ENCODE data around the gene JAG1.

The JAG1 gene

DNA sequence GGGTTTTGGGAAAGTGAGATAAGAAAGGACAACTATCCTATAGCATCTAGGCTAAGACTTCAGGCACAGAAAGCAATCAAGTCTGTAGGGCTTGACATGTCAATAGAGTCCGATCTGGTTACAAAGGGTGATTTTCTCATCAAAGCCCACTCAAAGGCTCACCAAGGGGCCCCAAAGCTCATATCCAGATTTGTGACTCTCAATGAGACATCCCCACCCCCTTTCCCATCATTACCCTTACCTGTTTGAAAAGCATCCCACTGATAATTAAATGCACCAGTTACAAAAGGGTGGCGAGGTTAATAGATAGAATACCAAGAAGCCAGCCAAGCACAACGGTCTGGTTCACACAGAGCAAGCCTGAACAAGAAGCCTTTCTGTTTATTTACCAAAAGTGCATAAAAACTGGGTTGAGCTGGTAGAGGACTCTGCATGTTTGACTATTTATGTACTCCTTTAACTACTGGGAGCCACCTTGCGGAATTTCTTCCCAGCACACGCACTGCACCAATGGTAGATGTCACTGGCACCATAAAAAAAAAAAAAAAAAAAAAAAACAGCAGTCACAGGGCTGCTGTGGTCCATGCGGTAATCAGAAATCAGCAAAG, 6.1 kb downstream of the JAG1 start:
- no peak for DNase-seq (ENCODE audit: low spot score)

DNA sequence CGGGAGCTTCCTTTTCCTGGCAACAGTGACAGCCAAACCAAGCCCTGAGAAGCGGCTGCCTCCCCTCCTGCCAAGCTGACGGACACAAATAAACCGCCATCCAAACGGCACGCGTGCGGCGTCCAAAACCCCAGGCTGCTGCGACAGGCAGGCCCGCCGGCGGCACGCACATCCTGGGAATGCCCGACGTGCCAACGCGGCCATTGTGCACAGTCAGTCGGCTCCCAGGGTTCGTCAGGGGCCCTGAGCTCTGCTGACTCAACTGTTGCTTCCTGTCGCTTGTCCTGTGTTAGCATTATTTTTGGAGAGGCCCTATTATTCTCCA, 6.8 kb downstream of the JAG1 start:
- DNase-seq (ENCODE audit: low spot score): no peak

DNA sequence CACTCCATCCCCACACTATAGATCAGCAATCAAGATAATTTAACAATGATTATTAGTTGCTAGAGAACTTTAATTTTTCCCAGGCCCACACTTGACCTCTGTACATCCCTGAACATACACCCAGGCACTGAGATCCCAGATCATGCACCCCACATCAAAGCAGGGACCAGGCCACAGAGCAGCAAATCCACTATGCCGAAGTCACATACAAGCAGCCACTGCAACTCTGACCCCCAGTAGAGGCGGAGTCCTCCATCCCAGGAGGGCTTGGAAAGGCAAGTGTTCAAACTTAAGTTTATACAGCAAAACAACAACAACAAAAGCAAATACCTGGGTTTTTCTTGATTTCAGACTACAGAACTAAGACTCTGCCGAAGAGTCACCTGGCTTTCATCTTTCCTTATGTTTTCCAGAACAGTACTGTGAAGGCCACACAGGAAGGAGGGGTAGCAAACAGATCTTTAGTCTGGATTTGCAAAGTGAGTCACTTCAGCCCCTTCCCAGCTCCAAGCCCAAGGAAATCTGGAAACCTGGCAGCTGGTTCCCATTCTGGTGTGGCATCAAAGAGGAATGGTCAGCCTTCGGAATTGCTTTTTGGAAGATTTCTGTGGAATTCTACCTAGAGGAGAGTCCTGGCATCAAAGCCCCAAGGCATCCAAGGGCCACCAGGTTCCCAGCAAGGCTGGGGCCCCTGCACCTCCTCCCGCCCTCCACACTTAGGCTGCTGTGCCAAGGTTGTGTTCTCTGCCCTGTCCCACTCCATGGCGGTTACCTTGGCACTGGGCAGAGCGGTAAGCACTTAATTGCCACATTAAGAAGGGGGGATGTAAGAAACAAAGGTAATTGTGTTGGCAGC, 7.3 kb downstream of the JAG1 start:
- DNase-seq (ENCODE audit: low spot score): no peak

DNA sequence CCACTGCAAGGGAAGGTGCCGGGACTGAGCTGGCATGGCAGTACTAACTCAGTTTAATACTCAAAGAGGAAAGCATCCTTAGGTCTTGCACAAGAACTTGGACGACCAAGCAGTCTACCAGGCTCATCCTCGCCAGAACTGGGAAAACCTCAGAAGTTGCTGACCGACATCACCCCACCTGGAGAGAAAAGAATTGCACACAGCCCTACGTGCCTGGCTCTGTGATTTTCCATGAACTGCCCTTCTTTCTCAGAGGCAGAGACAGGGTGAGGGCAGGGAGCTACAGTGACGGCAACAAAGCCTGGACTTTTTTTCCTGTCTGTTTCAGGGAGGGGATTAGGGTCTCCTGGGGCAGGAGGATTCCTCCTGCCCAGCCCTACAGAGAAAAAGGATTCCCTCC, 8.0 kb downstream of the JAG1 start:
- no peak for DNase-seq (ENCODE audit: low spot score)

DNA sequence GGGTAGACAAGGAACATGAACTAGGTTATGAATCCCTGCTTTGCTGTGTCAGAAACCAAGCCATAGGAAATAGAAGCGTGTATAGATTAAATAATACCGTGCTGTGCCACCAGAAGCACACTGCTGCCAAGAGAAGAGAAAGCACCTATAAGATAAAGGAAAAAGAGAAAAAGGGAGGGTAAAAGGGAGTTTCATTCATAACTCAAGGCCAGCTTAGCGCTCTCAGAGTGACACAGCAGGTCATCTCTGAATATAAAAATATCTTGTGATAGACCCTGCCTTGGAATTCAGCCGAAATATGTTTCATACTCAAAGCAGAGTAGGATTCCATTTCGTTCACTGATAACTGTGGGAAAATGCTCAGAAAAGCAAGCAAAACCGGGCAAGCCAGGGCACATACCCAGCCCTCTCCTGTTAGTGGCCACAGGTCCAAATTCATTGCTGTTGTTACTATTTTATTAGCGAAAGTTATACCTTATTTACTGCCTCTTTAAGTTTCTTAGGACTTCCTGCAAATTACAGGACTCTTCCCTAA, 8.7 kb downstream of the JAG1 start:
- no peak for DNase-seq (ENCODE audit: low spot score)

DNA sequence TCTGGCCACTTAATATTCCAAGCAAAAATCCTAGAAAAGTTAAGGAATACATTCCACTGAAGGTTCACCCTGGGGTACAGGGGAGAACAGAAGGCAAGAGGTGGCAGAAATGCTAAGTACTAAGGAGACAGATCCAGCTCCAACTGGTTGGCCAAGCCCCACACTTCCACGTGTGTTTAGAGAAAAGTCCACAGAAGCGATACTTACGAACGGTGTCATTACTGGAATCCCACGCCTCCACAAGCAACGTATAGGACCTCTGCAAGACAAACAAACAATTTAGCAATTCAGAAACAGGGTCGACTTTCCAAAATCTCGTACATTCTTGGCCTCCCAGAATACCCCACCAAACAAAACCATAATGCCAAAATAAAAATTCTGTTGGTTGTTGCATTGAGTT, 10.0 kb downstream of the JAG1 start:
- DNase-seq (ENCODE audit: low spot score): no peak

DNA sequence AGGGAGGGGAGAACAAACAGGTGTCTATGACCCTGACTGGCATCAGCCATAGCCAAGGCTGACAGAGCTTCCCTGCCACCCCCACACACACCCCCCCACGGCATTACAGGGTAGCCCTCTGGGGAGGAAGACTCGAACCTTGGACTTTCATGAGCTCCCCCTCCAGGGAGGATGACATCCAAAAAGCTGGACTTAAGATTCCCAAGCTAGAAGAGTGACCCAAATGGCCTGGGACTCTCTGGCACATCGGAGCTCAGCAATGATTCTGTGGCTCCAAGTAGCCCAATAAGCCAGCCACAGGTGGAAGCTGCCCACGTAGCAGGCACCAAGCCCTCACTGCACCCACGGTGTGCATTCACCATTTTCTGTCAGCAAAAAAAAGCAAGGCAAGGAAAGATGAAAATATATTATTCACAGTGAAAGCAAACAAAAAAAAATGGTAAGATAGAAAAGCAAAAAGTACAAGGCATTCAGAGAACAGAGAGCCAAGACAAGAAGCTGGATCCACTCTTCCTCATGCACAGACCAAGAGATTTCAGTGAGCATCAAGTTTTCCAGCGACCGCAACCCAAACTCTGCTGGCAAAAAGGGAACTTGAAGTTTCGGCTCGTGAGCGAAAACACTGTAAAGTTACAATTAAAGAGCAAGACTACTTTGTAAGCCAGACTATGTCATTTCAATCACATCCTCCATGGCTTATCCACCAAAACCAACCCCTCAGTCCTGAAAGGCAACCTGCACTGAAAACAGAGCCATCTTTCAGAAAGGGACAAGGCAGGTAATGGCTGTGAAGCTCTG, 10.9 kb downstream of the JAG1 start:
- no peak for DNase-seq (ENCODE audit: low spot score)

DNA sequence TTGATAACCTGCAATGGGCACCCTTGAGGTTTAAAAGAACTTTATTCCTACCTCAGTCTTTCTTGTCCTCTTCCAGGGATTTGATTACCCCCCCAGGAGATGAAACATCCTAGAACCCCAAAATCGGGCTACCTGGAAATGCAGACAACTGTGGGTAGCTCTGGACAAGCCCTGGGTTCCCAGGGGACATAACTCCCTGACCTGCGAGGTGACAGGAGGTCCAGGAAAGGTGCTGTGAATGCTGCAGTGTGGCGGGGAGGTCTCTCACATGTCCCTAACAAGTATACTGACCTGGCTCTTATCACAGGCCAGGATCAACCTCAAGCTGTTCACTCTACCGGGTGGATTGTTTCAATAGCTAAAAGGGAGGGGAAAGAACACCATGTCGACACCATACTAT, 11.6 kb downstream of the JAG1 start:
- DNase-seq (ENCODE audit: low spot score): no peak

DNA sequence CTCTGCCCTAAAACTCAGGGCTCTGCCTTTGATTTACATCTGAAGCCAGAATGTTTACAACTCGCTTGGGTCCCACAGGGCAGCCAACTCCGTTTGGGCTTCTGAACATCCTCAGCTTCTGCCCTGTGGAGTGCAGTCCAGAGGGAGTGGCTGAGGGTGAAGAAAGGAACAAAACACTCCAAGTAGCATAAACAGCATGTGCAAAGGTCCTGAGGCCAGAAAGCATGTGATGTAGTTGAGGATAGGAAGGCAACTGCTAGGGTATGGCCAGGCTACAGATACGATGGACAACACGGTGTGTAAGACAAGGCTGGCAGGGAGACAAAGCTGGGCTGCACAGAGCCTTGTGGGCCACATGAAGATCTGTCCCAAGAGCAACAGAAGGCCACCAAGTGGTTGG, 12.5 kb downstream of the JAG1 start:
- no peak for DNase-seq (ENCODE audit: low spot score)

DNA sequence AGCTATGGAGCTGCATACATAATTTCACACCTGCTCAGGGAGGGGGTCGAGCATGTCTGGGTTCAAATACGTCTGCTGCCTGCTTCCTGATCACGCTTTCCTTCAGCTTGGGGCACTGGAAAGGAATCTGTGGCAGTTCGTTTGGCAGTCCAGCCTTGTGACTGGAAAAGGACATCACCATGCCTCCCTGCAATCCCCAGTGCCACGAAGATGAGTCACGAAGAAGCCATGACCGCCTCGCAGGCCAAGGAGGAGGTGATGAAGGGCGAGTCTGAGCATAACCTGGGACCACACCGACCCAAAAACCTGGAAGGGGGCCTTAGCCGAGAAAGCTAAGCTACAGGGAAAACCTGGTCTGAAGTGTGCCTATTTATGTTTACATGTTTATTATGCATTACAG, 13.1 kb downstream of the JAG1 start:
- no peak for DNase-seq (ENCODE audit: low spot score)

DNA sequence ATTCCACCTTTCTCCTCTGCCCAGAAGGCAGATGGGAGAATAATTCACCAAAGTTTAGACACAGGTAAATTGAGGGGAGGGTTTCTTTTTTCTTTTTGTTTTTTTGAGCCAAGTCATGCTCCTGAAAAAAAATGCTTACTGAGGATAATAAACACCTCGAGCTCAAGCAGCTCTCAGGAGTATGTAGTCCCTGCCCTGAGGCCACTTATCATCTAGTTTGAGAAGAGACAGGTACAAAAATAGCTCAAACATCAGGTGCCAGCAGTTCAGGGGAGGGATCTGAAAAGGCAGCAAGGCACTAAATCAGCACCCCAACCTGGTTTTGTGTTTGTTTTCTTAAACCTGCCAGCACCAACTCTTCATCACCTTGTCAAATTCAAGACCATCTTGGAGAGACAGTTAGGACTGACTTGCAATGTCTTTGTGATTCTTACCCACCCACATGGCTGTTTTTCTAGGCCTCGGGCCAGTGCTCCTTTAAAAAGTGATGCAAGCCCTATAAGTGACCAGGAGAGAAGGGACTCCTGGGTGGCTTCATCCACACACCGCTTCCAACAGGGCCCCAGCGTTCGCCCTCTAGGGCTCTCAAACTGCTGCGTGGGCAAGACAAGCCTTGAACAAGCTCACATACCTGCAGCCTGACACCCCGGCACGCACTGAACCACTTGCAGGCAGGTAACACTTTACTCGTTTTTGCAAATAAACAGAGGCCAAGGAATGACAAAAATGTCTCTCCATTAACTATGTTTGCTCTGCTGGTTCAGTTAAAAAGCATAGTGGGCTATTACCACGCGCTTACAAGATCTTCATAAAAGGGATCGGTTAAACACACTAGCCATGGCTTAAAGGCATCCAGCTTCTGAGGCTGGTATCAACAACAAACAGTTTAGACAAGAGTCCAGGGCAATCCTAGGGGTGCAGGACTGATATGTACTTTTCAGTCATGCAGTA, 13.9 kb downstream of the JAG1 start:
- no peak for DNase-seq (ENCODE audit: low spot score)

DNA sequence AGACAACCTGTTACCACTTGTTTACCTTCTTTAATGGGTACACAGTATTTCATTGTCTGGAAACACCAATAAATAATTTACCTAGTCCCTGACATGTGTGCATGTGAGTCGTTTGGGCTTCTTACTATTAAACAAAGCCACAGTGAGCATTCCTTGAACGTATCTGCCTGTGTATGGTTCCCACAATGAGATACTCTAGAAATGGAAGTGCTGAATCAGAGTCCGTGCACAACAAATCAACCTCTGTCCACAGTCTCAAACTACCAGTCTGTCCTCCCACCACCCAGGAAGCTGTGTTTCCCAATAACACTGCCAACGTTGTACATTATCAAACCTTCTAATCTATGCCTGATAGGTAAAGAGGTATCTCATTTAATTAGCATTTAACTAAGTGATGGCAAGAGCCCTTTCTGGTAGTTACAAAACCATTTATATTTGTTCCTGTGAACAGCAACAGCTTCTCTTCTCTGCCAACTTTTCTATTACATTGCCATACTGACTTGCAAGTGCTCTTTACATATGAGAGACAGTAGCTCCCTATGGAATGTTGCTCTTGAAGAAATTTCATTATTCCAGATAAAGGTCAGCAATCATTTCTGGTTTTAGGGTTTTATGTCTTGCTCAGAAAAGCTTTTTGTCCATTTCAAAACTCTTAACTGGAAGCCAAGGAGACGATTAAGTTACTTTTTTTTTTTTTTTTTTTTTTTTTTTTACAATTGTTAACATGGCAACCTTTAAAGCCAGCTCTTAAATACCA, 14.7 kb downstream of the JAG1 start:
- DNase-seq (ENCODE audit: low spot score): no peak

DNA sequence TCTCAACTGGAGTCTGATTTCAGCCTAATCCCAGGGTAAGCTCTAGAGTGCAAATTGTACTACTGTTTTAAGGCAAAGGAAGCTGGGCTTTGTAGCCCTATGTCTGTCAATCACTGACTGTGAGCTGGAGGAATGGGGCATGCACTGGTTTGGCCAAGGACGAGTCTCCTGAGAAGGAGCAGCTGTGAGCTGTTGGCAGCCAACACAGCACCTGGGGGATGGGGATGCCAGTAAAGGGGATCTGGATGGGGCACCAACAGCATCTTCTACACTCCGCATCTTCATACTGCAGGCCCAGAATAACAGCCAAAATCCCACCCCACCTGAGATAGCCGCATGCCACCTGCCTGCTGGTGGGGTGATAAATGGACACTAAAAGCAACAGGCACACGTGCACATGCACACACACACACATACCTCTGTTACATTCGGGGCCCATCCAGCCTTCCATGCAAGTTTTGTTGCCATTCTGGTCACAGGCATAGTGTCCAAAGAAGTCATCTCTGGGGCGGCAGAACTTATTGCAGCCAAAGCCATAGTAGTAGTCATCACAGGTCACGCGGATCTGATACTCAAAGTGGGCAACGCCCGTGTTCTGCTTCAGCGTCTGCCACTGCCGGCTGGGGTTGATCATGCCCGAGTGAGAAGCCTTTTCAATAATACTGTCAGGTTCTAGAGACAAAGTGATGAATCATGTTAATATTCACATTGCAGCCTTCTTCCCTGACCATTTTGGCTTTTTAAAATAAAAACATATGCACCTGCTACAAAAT, 15.6 kb downstream of the JAG1 start:
- DNase-seq (ENCODE audit: low spot score): no peak

DNA sequence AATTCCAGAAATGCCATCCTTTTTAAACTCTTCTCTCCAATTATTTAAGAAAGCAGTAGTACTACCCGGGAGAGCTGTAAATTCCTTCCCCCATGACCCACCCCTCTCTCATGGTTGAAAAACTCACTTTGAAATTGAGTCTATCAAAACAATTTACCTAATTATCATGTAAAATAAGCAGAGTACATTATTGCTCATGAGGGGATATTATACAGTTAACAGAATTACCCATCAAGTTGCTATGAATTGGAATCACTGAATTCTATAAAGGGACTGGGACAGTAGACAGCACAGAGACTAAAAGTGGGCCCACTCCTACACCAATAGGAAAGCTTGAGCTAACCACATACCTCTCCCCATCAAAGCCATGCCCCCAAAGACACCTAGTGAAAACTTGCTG, 16.3 kb downstream of the JAG1 start:
- no peak for DNase-seq (ENCODE audit: low spot score)

DNA sequence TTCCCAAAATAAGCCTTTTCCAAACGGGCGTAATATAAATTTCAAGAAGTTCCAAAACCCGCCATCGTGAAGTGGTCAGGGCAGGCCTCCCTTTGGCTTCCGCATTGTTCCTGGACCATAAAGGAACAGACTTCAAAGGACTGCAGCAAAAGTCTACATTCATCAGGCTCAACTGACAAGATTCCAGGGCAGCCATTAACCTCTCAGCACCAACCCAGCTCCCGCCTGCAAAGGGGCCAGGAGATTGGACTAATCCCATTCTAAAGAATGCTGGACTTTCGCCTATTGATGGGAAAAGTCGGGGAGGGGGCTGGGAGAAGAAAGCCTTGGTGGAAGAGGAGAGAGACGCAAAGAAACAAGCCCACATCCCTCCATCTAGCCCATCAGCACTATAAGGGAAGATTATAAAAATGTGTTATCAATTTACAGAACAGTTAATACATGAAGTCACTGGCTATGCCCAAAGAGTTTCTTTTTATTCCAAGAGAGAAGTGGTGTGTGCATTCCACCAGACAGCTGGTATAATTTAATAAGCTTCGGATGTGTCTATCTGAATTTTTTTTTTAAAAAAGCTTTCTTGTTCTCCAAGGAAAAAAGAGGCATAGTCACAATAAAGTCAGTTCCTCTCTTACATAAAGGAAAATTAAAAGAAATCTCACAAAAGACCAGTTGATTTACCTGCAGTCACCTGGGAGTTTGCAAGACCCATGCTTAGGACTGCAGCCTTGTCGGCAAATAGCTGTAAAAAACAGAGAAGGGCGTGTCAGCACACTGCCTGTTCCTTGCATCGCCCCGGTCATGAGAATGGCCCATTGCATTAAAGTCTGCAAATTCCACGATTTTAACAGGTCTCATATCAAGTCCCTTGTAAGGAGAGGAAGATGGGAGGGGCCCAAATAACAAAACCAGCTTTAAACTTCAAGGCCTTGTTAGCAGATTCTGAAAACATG, 17.8 kb downstream of the JAG1 start:
- no peak for DNase-seq (ENCODE audit: low spot score)

DNA sequence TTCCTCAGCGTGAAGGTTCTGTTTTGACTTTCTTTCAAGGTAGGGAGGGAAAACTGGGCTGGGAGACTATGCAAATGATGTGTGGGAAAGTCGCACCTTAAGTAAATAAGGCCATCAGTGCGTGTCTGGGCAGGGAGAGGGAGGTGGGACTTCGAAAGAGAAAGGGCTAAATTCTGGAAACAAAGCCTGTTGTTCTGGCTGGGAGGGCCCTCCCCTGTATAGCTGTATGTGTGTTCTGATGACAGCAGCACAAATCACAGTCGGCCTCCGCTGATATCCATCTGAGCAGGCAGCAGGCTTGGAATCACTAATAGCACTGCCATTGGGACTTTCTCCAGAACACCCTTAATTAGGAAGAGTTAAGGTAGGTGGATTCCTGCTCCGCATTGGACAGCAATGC, 19.2 kb downstream of the JAG1 start:
- no peak for DNase-seq (ENCODE audit: low spot score)

DNA sequence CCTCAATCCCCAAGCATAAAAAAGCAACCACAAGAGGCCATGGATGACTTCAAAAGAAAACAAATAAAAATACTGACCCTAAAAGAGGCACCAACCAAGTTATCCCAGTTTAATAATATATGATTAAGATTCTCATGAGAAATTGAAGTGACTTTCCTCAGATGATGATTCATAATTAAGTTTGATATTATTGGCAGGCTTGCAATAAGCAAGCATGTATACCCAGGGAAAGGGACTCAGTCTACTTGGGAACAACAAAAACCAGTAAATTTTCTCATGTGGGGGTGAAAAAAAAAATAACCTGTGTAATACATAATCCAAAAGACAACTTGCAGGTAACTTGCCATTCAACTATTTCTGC, 19.6 kb downstream of the JAG1 start:
- no peak for DNase-seq (ENCODE audit: low spot score)

DNA sequence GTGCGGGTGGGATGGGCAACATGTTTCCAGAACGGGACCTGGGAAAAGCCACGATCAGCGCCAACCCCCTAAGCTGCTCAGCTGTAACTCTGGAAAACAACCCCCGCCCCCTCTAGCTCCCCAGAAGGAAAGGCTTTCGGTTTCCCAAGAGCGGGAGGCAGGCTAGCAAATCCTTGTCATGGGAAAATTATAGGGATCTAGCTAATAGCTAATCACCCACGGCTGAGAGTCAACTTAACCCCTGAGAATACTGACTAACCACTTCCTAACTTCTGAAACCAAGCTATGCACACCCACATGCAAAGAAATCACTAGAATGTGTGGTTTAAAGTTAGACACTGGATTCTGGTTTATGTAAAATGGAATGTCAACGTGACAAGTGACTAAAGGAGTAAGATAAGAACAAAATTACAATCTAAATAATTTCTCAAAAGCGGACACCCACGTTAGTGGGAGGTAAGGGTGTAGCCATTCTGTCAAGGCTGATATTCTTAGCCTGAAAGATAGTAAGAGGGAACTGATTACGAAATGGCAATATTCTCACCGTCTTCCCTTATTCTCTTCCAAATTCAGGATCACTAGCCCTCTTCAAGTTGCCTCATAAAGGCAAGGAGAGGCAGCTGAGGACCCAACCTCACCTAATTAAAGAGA, 20.1 kb downstream of the JAG1 start:
- peak; percentile 73 for DNase-seq (ENCODE audit: low spot score)

All from GM03348 (cell line).